Cerebellar nuclear complex (tissue), 1 donor: ENCODE data around the gene SFI1.
"Not testable (repeated sequence)": the region's sequence is repeated elsewhere in the genome, so short reads cannot be mapped to it uniquely, and the experiment has no call there.

ENCODE experiments used
- DNase-seq, 2 experiments: peaks; one replicate each; lab custom pipeline; 2025; lab: John Stamatoyannopoulos, UW

The SFI1 gene

DNA sequence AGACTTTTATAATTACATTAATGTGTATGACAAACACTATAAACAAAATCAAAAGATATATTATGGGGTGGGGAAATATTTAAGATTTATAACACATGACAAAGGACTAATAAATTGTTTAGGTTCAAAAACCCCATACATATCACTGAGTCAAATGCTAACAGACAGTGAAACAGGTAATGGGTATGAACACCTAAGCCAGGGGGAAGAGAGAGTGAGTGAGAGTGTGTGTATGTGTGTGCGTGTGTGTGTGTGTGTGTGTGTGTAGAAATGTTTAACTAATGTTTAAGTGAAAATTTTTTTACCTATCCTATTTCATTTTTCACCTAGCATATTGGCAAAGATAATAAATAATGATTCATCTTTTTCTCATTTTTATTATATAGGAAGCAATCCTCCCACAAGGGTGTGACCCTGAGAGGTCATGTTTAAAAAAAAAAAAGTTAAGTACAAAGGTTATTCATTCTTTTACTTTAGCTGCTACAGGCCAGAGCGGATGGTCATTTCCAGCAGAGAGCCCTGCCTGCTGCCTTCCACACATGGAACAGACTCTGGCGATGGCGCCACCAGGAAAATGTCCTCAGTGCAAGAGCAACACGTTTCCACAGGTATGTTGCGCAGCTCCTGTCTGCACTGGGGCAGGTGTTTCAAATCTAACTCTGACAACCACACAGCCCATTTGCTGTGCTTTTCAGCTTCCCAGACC lies 92.8 kb downstream of the SFI1 start:
- no peak for DNase-seq

DNA sequence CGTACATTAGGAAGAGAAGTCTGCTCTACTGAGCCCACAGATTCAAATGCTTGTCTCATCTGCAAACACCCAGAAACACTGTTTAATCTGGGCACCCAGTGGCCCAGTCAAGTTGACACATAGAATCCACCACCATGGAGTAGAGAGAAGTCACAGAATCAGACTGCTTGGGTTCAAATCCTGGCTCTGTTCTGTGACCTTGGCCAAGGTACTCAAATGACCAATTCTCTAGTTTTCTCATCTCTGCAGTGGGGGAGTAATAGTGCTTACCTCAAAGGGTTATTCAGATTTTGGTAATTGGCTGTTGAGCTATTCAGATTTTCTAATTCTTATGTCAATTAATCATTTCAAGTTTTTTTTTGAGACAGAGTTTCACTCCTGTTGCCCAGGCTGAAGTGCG lies 93.8 kb downstream of the SFI1 start:
- not testable (repeated sequence) for DNase-seq

DNA sequence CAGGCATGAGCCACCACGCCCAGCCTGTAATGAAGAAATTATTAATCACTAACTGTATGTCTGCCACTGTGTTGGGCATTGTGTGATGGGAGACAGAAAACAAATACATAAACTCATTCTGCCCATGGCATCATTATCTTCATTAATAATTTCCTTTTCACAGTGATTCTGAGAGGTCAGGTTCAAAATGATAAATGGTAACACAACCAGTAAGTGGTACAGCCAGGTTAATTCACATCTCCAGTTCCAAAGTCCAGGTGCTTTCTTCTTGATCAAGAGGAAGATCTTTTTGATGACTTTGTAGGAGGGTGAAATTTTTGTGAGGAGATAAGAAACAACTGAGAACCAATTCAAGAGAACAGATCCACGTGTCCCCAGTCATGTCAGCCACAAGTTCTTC lies 98.9 kb downstream of the SFI1 start:
- no peak for DNase-seq

DNA sequence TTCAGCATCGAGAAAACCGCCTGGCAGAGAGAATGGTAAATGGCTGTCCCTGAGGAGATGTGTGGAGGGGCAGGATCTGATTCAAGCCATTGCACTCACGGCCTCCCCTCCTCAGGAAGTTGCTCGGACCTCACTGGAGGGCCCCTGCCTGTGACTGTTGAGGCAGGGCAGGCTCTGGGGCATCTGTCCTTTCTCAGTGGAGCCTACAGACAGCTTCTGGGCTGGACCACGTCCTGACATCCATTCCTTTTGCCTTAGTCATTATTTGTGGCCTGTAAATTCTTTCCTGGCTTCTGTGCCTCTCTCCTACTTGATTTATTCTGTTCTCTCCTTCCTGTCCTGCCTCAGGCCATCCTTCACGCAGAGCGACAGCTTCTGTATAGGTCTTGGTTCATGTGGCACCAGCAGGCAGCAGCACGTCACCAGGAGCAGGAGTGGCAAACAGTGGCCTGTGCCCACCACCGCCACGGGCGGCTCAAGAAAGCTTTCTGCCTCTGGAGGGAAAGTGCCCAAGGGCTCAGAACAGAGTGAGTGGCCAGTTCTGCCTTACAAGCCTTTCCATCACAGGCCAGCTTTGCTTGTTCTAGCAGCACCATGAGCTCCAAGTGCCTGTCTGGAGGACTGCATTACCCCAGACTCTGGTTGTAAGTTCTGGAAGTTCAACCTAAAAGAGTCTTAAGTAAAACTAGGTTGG lies 106.1 kb downstream of the SFI1 start:
- no peak for DNase-seq

DNA sequence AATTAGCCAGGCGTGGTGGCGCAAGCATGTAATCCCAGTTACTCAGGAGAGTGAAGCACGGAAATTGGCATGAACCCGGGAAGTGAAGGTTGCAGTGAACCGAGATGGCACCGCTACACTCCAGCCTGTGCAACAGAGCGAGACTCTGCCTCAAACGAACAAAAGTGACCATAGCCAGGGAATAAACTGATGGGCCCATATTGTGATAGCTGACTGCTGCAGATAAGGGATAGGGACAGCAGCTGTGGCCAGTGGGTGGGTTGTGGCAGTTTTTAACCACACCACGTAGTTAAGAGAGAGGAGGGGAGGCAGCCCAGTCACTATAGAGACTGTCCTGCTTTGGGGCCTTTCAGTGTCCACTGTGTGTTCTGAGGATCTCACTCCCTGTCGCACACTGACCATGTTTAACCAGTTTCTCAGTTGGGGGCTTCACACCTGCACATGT lies 106.8 kb downstream of the SFI1 start:
- no peak for DNase-seq

DNA sequence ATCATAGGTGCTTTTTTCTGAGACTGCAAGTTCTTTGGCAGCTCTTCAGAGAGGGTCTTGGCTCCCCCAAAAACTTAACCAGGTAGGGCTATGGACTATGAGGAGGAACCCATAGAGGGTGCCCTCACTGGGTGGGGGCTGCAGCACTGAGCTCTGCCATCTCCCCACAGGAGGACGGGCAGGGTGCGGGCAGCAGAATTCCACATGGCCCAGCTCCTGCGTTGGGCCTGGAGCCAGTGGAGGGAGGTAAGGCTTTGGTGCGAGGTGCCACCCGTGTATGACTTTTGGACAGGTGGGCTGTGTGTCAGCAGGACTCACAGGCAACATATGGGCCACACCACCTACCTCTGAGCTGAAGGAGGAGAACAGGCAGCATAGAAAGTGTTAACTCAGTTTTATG lies 107.2 kb downstream of the SFI1 start:
- DNase-seq: no peak

DNA sequence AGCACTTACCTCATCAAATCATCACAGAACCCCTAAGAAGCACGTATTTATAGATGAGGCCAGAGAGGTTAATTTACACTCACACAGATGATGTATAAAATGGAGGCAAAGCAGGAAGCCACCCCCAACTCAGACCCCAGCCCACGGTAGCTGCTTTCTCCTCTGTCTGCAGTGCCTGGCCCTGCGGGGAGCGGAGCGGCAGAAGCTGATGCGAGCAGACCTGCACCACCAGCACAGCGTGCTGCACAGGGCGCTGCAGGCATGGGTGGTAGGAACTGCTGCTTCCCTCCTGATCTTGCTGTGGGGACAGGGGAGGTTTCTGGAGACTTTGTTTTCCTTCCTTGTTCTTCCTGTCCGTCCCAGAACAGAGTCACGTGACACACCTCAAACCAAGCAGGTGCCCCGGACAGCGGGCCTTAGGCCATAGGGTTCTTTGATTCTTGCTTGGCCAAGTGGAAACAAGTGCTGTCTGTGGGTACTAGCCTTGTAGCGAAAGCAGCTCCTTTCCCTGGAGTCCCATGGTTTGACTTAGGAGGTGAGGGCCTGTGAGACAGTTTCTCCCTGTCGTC lies 107.9 kb downstream of the SFI1 start:
- DNase-seq: no peak

DNA sequence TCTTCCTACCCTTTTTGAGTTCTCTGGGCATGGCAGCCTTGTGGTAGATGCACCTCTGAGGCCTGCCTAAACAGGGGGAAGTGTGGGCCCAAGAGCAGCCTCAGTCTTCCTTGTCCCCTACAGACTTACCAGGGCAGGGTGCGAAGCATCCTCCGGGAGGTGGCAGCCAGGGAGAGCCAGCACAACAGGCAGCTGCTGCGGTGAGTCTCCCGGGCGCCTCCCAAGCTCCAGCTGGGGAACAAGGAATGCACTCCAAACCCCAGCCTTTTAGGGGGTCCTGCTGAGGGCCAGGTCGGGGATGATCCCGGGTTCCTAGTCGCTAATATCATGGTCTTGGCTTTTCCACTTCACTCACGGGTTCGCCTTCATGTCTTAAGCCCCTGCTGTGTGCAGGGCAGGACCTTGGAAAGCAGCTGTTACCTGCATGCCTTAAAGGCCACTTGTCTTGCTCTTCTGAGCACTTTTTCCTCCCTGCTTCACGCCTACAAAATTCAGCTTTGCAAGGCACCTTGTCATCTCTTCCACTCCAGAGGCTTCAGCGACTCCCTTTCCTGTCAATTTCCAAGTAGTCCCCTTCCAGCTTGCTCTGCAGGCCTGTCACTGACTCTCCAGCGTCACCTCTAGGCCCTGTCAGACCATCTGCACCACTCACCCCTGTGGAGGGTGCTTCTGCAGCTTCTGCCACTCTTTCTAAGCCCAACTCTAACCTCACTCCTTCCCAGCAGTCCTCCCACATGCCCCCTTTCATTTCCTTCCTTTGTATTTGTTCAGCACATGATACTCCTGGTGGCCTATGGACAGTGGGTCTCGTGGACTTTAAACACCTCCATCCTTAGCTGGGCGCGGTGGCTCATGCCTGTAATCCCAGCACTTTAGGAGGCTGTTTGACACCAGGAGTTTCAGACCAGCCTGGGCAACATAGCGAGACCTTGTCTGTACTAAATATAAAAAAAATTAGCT lies 108.7 kb downstream of the SFI1 start:
- DNase-seq: no peak

DNA sequence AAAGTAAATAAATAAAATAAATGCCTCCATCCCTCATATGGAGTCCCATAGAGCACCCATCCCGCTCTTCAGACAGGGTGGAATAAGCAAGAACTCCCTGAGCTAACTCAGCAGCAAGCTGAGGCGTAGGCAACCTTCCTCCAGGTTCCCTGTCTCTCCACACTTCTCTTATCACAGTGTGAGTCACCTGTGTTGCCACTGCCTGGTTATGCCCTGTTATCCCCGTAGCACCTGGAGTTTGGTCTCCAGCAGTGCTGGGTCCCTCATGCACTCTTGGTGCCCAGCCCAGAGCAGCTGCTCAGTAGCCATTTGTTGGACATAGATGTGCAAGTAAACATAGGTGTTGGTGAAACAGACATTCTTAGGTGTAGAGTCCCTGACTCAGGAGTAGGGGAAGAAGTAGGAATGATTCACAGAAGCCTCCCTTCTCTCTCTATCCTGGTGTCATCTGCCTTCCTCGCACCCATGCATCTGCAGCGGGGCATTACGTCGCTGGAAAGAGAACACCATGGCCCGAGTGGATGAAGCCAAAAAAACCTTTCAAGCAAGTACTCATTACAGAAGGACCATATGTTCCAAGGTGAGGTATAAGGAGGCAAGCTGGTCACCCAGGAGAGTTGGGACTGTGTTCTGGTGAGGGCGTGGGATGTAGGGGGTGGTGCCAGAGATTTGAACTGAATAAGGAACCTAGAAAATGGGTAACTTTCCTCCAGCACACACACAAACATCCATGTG lies 109.7 kb downstream of the SFI1 start:
- peak in 1 of 2 experiments; percentile 52 for DNase-seq

DNA sequence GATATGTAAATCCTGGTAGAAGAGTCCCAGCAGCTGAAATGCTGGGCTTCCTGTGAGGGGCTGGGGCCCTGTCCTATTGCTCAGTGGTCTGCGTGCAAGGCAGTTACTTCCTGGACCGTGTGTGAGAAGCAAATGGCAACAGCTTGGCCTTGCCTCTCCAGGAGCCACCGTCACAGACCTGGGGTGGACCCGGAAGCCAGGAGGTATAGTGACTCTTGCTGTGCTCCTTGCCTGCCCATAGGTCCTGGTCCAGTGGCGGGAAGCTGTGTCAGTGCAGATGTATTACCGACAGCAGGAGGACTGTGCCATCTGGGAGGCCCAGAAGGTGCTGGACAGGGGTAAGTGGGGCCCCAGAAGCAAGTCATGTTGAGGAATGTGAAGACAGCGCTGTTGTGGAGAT lies 111.4 kb downstream of the SFI1 start:
- no peak for DNase-seq

DNA sequence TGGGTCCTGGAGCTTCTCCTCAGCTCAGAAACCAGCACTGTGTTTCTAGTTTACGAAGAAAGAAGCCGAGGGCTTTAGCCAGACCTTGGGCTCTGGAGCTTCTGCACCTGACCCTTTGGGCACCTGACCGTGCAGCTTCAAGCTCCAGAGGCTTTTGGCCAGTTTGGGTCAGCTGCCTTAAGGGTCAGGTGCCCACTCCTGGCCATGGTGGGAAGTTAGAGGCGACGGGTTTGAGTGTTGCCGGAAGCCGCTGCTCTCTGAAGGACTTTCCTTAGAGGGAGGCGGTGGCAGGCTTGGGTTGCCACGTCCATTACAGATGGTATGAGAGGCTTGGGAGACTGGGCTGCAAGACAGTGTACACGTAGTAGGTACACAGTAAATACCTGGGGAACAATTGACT lies 113.4 kb downstream of the SFI1 start:
- DNase-seq: no peak

DNA sequence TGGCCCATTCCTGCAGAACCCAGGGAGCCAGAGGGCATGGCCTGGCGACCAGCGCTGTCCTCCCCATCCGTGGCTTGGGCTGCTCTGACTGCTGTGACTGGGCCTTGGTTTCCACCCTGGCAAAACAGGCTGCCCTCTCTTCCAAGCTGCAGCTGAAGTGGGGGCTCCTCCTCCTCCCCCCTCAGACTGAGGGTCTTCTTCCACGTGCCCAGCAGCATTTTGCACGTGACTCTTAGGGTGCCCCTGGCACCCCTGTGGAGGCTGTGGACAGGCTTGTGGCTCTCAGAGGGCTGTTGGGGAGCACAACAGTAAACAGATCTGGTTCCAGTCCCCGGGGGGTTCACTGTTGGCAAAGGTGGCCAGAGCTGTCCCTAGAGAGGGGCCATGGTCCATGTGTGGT lies 114.3 kb downstream of the SFI1 start:
- DNase-seq: no peak

DNA sequence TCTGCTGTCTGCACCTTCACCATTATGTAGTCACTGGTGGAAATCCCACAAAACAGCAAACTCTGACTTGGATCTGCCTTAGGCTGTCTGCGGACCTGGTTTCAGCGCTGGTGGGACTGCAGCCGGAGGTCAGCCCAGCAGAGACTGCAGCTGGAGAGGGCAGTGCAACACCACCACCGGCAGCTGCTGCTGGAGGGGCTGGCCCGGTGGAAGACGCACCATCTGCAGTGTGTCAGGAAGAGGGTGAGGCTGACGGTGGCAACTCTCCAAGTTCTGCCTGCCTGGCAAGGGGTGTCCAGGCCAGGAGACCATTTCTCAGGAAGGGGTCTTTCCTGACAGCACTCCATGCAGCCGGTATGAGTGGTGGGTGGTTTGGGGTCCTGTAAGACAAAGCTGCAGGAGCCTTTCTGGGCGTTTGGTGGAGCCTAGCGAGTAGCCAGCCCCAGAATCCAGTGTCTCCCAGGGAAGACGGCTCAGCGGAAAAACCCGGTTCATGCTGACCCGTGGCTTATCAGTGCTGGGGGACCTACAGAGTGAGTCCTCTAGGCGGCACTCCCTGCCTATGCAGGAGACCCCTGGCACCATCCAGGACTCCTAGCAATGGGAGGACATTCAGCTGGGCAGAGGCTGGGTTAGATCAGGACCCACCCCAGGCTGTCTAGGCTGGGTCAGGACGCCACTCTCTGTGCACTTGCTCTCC lies 114.9 kb downstream of the SFI1 start:
- DNase-seq: no peak

DNA sequence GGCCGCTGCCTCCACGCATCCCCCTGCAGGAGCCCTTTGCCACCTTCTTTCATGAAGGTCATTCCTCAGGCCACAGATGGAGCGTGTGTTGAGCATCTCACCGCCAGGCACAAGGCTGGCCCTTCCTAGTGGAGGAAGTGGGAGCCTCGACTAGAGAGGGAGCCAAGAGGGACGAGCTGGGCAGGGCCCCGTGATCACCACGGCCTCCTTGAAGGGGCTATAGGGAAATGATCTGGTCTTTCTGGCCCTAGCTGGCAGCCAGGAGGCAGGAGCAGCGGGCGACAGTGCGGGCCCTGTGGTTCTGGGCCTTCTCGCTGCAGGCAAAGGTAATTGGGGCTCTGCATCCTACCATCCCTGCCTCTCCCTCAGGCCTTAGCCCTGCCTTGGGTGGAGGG lies 116.6 kb downstream of the SFI1 start:
- no peak for DNase-seq

DNA sequence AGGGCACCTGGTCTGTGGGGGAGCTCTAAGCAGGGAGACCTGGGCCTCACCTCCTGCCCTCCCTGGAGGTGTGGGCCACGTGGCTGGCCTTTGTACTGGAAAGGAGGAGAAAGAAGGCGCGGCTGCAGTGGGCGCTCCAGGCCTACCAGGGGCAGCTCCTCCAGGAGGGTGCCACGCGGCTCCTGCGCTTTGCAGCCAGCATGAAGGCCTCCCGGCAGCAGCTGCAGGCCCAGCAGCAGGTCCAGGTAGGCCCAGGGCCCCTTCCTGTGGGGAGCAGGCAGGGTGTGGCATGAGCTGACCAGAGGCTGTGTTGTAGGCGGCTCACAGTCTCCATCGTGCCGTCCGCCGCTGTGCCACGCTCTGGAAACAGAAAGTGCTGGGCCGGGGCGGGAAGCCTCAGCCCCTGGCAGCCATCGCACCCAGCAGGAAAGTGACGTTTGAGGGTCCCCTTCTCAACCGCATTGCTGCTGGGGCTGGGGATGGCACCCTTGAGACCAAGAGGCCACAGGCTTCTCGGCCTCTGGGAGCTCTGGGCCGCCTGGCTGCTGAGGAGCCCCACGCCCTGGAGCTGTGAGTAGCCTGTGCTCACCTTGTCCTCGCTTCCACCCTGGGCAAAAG lies 117.1 kb downstream of the SFI1 start:
- no peak for DNase-seq

DNA sequence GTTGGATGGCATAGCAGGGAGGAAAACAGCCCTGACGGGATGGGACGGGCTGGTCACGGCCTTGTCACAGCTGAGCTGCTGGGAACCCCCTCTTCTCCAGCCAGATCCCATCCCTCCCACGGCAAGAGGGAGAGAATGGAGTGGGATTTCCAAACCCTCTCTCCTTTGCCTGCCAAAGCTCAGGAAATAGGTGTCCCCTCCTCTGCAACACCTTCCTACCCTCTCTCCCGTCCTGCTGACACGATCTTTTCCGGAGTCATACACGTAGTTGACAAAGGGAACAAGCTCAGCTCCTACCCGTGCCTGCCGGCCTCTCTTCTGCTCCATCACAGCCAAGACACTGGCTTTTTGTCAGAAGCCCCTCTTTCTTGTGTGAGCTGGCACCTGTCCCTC lies 117.6 kb downstream of the SFI1 start:
- DNase-seq: no peak

DNA sequence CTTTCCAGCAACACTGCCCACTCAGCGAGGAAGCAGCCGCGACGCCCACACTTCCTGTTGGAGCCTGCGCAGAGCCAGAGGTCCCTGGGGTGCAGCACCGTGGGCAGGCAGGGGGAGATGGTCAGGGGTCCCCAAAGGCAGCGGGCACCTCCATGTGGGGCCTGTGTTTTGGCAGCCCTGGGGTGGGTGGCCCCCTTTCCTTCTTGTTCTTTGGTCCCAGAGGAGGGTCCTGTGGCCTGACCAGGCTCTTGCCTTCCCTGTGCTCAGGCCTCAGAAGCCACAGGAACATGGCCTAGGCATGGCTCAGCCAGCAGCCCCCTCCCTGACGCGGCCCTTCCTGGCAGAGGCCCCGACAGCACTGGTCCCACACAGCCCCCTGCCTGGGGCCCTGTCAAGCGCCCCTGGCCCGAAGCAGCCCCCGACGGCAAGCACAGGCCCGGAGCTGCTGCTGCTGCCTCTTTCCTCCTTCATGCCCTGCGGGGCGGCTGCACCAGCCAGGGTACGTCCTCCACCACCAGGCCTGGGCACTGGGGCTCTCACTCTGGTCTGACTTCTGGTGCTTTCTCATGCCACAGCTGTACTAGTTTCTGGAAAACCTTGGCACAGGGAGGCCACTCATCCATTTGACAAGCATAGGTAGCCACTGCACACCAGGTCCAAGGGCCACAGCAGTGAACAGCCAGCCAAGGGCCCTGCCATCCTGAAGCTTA lies 118.6 kb downstream of the SFI1 start:
- DNase-seq: no peak

DNA sequence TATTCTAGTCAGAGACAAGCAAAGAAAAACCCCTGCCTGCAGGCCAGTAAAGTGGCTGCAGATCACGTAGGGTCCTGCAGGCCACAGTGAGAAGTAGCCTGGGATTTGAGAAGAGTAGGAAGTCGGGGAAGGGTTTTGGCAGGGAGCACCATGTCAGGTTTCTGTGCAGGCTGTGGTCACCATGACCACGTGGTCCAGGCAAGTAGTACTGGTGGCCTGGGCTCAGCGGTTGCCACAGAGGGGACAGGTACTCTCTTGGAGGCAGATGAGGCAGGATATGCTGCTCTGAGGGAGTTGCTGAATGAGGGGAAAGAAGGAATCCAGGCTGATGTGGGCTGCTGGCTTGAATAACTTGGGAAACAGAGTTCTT lies 119.1 kb downstream of the SFI1 start:
- no peak for DNase-seq

DNA sequence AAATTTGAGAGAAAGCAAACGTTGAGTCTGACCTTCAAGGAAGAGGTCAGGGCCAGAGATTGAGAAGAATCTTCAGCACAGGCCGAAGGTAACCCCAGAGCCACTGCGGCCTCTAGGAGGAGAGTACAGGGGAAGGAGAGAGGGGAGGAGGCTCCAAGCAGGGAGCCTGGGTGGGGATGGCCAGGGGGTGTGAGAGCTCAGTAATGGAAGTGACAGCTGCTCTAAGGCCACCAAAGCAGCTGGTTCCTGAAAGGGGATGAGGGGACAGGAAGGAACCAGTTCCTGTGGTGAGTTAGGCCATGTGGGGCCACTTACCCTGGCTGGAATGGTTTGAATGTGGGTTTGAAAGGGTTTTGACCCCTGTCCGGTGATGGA lies 119.6 kb downstream of the SFI1 start:
- DNase-seq: no peak
